ENCODE results near the gene OXLD1.

GRCh38 chr17:81715107-81715871 is 48.9 kb upstream of the OXLD1 start:
- no peak for TF ChIP-seq POLR2A (IDR thresholded peaks at IDR 0.05)
- no peak for TF ChIP-seq CTCF (IDR thresholded peaks at IDR 0.05 in 4 of 5, conservative IDR thresholded peaks at IDR 0.05 in 1 of 5)

Measured in gastrocnemius medialis (tissue), 4 donors.